PC-9 (cell line): ENCODE data around the gene C6orf141.

Source experiments
- CTCF ChIP-seq: fragments of 200-600 bp; sonication (generic); conservative IDR thresholded peaks from 2 replicates; pipeline ENCODE4 v1.6.1; 2017; ENCODE audit warnings: mixed run types, antibody characterized with exemption, mild to moderate bottlenecking, moderate library complexity
- EZH2 ChIP-seq: fragments of 200-600 bp; sonication (generic); IDR thresholded peaks from 2 replicates; pipeline ENCODE4 v1.8.0; 2017; ENCODE audit warnings: antibody characterized with exemption, low read depth

GRCh38 chr6:49513153-49513989 is 37.1 kb upstream of the C6orf141 start:
- TF ChIP-seq CTCF (no peak), EZH2 (no peak)
